HCT116 (cell line): Measurements from ENCODE around the gene NAA60. TPM values are rescaled to one million over a fixed set of nuclear protein-coding genes. Genes with fewer than 3 reads are reported as not detected.

ENCODE experiments used
- ATAC-seq: fragments of 200-7000 bp; cut with Tn5 transposase; 2 replicates; pipeline ENCODE4 v1.9.1; 2020; ENCODE audit warnings: mild to moderate bottlenecking, moderate library complexity
- BruUV-seq: library from RNA; stranded (reverse); fragments of 400-500 nt; replicated peaks from 2 replicates; lab custom pipeline; 2021; lab: Mats Ljungman, UMichigan
- CTCF ChIA-PET: fragments of 300-600 bp; sonication (Branson Sonifier 250); formaldehyde crosslinking; loops from one replicate; lab custom pipeline; 2021; ENCODE audit warnings: antibody characterized with exemption; lab: Charles Lee
- POLR2A ChIA-PET: fragments of 300-600, 350-600 bp; sonication (Branson Sonifier 250); formaldehyde crosslinking; loops from one replicate; lab custom pipeline; 2021; ENCODE audit warnings: antibody characterized with exemption; lab: Charles Lee
- RAD21 ChIA-PET, 2 experiments: fragments of 300-600 bp; sonication (Branson Sonifier 250); formaldehyde crosslinking; loops; one replicate each; lab custom pipeline; 2023; ENCODE audit warnings: low total read pairs in 2 of 2; ENCODE audit not compliant: uncharacterized antibody in 2 of 2, unreplicated experiment in 2 of 2, low non-redundant PET in 1 of 2; lab: Charles Lee
- DNase-seq: peaks from one replicate; pipeline ENCODE4 v3.0.0-alpha.2; 2010; ENCODE audit warnings: low read depth, low spot score
- H2AFZ ChIP-seq: fragments of 200-600 bp; shearing (Covaris generic), sonication (generic); 2 replicates; pipeline ENCODE4 v1.6.1; 2017; ENCODE audit warnings: low read depth, mixed run types, mixed read lengths, antibody characterized with exemption, low read length; ENCODE audit not compliant: poor library complexity, severe bottlenecking
- H3K27ac ChIP-seq: 2 replicates; pipeline ENCODE4 v1.5.1; 2012; ENCODE audit warnings: low read depth, low read length
- H3K27me3 ChIP-seq: fragments of 200-600 bp; sonication (generic); 2 replicates; pipeline ENCODE4 v1.6.1; 2016; ENCODE audit warnings: mixed run types, low read length, mixed read lengths; ENCODE audit not compliant: insufficient read depth
- H3K36me3 ChIP-seq, 2 experiments: fragments of 200-500 bp in 1 of 2; fragments of 200-600 bp in 1 of 2; sonication (Bioruptor generic) in 1 of 2; sonication (generic) in 1 of 2; 2 replicates each; pipeline versions ENCODE4 v1.5.1 to v1.6.1; 2014 to 2016; ENCODE audit warnings: low read length in 2 of 2, inconsistent platforms in 1 of 2, mixed read lengths in 1 of 2, mixed run types in 1 of 2; ENCODE audit not compliant: insufficient read depth in 2 of 2, control insufficient read depth in 1 of 2
- H3K4me1 ChIP-seq, 2 experiments: fragments of 200-600 bp in 1 of 2; sonication (generic) in 1 of 2; 2 replicates each; pipeline versions ENCODE4 v1.5.1 to v1.6.1; 2012 to 2017; ENCODE audit warnings: low read length in 2 of 2, inconsistent platforms in 1 of 2, mild to moderate bottlenecking in 1 of 2, mixed read lengths in 1 of 2, mixed run types in 1 of 2, moderate library complexity in 1 of 2; ENCODE audit not compliant: insufficient read depth in 2 of 2, control insufficient read depth in 1 of 2
- H3K4me2 ChIP-seq: fragments of 200-600 bp; sonication (generic); 2 replicates; pipeline ENCODE4 v1.6.1; 2017; ENCODE audit warnings: mixed run types, low read length, mixed read lengths
- H3K4me3 ChIP-seq, 2 experiments: fragments of 200-600 bp in 1 of 2; sonication (generic) in 1 of 2; replicated peaks in 1 of 2; 2 replicates each; pipeline ENCODE4 v1.5.1; 2011 to 2016; ENCODE audit warnings: low read length in 2 of 2, control low read depth in 1 of 2, low read depth in 1 of 2, mild to moderate bottlenecking in 1 of 2, mixed read lengths in 1 of 2, mixed run types in 1 of 2
- H3K79me2 ChIP-seq: fragments of 200-600 bp; sonication (generic); 2 replicates; pipeline ENCODE4 v1.6.1; 2017; ENCODE audit warnings: mild to moderate bottlenecking, mixed run types, low read length, moderate library complexity, mixed read lengths; ENCODE audit not compliant: insufficient read depth
- H3K9ac ChIP-seq: fragments of 200-600 bp; sonication (generic); 2 replicates; pipeline ENCODE4 v1.6.1; 2016; ENCODE audit warnings: low read length, mixed read lengths
- H3K9me2 ChIP-seq: fragments of 200-600 bp; sonication (generic), shearing (Covaris generic); 2 replicates; pipeline ENCODE4 v1.6.1; 2017; ENCODE audit warnings: mixed run types, mild to moderate bottlenecking, moderate library complexity; ENCODE audit not compliant: insufficient read depth
- H3K9me3 ChIP-seq, 2 experiments: fragments of 200-500 bp in 1 of 2; fragments of 200-600 bp in 1 of 2; sonication (Bioruptor generic) in 1 of 2; sonication (generic) in 1 of 2; 2 replicates each; pipeline ENCODE4 v1.6.1; 2014 to 2017; ENCODE audit warnings: low read length in 2 of 2, mixed read lengths in 2 of 2, inconsistent platforms in 1 of 2, low read depth in 1 of 2, mild to moderate bottlenecking in 1 of 2, mixed run types in 1 of 2, moderate library complexity in 1 of 2; ENCODE audit not compliant: control insufficient read depth in 1 of 2, insufficient read depth in 1 of 2
- H4K20me1 ChIP-seq: fragments of 200-600 bp; sonication (generic), shearing (Covaris generic); 2 replicates; pipeline ENCODE4 v1.6.1; 2017; ENCODE audit warnings: mixed run types, mild to moderate bottlenecking, moderate library complexity; ENCODE audit not compliant: insufficient read depth
- CBX3 ChIP-seq: IDR thresholded peaks from 2 replicates; pipeline ENCODE4 v1.6.1; 2012; ENCODE audit warnings: low read depth
- CTCF ChIP-seq, 3 experiments: fragments of 200-600 bp in 1 of 3; sonication (generic) in 1 of 3; IDR thresholded peaks in 2 of 3; conservative IDR thresholded peaks in 1 of 3; 2 replicates each; pipeline ENCODE4 v1.5.1; 2012 to 2017; ENCODE audit warnings: low read depth in 2 of 3, low read length in 2 of 3, antibody characterized with exemption in 1 of 3, borderline replicate concordance in 1 of 3, control low read depth in 1 of 3, mild to moderate bottlenecking in 1 of 3, mixed read lengths in 1 of 3, mixed run types in 1 of 3, moderate library complexity in 1 of 3; ENCODE audit not compliant: insufficient read depth in 1 of 3
- EGR1 ChIP-seq: IDR thresholded peaks from 2 replicates; pipeline ENCODE4 v1.6.1; 2012; ENCODE audit warnings: low read depth
- EZH2phosphoT487 ChIP-seq: fragments of 200-600 bp; IDR thresholded peaks from 2 replicates; pipeline ENCODE4 v1.6.1; 2018; ENCODE audit warnings: antibody characterized with exemption, borderline replicate concordance
- FOSL1 ChIP-seq: IDR thresholded peaks from 2 replicates; pipeline ENCODE4 v1.6.1; 2012; ENCODE audit warnings: low read depth
- JUND ChIP-seq: IDR thresholded peaks from 2 replicates; pipeline ENCODE4 v1.6.1; 2012
- MAX ChIP-seq: IDR thresholded peaks from 2 replicates; pipeline ENCODE4 v1.6.1; 2012
- POLR2A ChIP-seq: IDR thresholded peaks from 2 replicates; pipeline ENCODE4 v1.7.0; 2011; ENCODE audit warnings: borderline replicate concordance; ENCODE audit not compliant: insufficient read depth, insufficient read length; ENCODE audit errors: extremely low read depth
- POLR2AphosphoS5 ChIP-seq: IDR thresholded peaks from 2 replicates; pipeline ENCODE4 v1.6.1; 2011; ENCODE audit warnings: mild to moderate bottlenecking, low read depth, low read length, moderate library complexity
- RAD21 ChIP-seq: IDR thresholded peaks from 2 replicates; pipeline ENCODE4 v1.6.1; 2012; ENCODE audit warnings: low read depth, mild to moderate bottlenecking
- SRF ChIP-seq: IDR thresholded peaks from 2 replicates; pipeline ENCODE4 v1.6.1; 2012; ENCODE audit warnings: low read depth
- TCF7L2 ChIP-seq: IDR thresholded peaks from 2 replicates; pipeline ENCODE4 v1.7.0; 2011; ENCODE audit warnings: borderline replicate concordance, inconsistent platforms; ENCODE audit not compliant: insufficient read depth, insufficient read length; ENCODE audit errors: extremely low read depth
- YY1 ChIP-seq: IDR thresholded peaks from 2 replicates; pipeline ENCODE4 v1.6.1; 2011; ENCODE audit warnings: low read length, low read depth, moderate library complexity, mild to moderate bottlenecking; ENCODE audit not compliant: insufficient replicate concordance; ENCODE audit errors: extremely low read depth
- ZBTB33 ChIP-seq: IDR thresholded peaks from 2 replicates; pipeline ENCODE4 v1.6.1; 2011; ENCODE audit warnings: mild to moderate bottlenecking, low read length, moderate library complexity; ENCODE audit not compliant: insufficient replicate concordance; ENCODE audit errors: extremely low read depth
- ZFX ChIP-seq: fragments of 450-650 bp; IDR thresholded peaks from 2 replicates; pipeline ENCODE4 v1.6.1; 2017
- ZNF274 ChIP-seq: fragments of 200-500 bp; sonication (Bioruptor generic); IDR thresholded peaks from 2 replicates; pipeline ENCODE4 v1.6.1; 2014; ENCODE audit warnings: mild to moderate bottlenecking, low read depth, low read length, inconsistent platforms
- intact Hi-C: fragments of 100-400 bp; cut with micrococcal nuclease; formaldehyde crosslinking; loops from 2 replicates; pipeline ENCODE4 v1.10.0; 2022
- total RNA-seq: library from RNA; stranded (reverse); gene quantifications from one replicate; pipeline ENCODE4 v1.2.1, GENCODE V29; 2021; ENCODE audit not compliant: unreplicated experiment

NAA60 gene
- total RNA-seq, 1 experiment from 2014 or later, result 32.2 TPM

- no peak for TF ChIP-seq POLR2A
- no peak for TF ChIP-seq JUND
- no peak for TF ChIP-seq EGR1
- no peak for TF ChIP-seq POLR2AphosphoS5
- no peak for TF ChIP-seq RAD21
- TF ChIP-seq ZFX, result no peak
Measured at GRCh38 chr16:3492356-3492755, 48.9 kb downstream of the NAA60 start (continued).

GRCh38 chr16:3494386-3494973 lies 51.0 kb downstream of the NAA60 start:
- Histone ChIP-seq H3K9me2 (no peaks in the 10 kb centered on the region), H3K27me3 (no peaks in the 10 kb centered on the region), H3K79me2 (no peaks in the 10 kb centered on the region), H3K4me2 (no peak overlapping the region), H3K4me1 (no peaks in the 10 kb centered on the region), H3K4me3 (no peak overlapping the region), H3K27ac (no peak overlapping the region), H2AFZ (no peak overlapping the region), H3K36me3 (no peaks in the 10 kb centered on the region), H3K9ac (no peak overlapping the region), H3K9me3 (no peaks in the 10 kb centered on the region), H4K20me1 (no peaks in the 10 kb centered on the region)
- ChIA-PET CTCF (no interaction called here), RAD21 (no interaction called here), POLR2A (no interaction called here)
- TF ChIP-seq TCF7L2 (no peak), FOSL1 (no peak), CTCF (IDR thresholded peaks at IDR 0.05 in 2 of 3, conservative IDR thresholded peaks at IDR 0.05 in 1 of 3; ENCODE audit: borderline replicate concordance in 1 of 3, insufficient read depth in 1 of 3, low read depth in 2 of 3, low read length in 2 of 3) (no peak), SRF (no peak), MAX (no peak), EZH2phosphoT487 (no peak), YY1 (no peak), ZNF274 (no peak), CBX3 (no peak), ZBTB33 (no peak)
- DNase-seq, result no peak
- ATAC-seq, result no peak
- intact Hi-C loops, result no loop called here
- no TSS peak for BruUV-seq
